ENCODE results near the gene PCCA.

DNA sequence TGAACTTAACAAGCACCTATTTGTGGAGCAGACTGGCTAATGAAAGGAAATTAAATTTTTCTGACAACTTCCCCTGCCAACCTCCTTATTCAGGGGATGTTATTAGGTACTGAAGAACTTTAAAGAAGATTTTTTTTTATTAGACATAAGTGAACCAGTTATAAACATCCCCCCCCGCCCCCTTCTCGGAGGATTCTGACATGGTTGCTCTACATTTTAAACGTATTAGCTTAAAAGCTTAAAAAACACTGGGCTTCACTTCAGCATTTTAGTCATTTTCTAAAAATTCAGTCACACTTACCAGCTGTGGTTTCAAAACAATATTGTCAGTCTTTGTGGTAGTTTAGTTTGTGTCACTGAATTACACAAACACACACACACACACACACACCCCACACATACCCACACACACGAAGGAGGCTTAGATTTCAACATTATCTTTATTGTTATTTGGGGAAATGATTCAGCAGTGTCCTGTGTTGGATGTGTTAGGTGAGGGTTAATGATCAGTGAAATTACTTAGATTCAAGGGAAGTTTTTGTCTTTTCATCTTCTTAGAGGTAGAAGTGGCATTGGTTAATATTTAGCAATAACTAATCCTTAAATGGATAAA lies 145.7 kb downstream of the PCCA start:
- TF ChIP-seq CTCF (conservative IDR thresholded peaks at IDR 0.05) (no peak), EZH2 (IDR thresholded peaks at IDR 0.05; ENCODE audit: low read depth) (no peak)

All from PC-9 (cell line).